ENCODE results near the gene ESRP2.

The ESRP2 gene

DNA sequence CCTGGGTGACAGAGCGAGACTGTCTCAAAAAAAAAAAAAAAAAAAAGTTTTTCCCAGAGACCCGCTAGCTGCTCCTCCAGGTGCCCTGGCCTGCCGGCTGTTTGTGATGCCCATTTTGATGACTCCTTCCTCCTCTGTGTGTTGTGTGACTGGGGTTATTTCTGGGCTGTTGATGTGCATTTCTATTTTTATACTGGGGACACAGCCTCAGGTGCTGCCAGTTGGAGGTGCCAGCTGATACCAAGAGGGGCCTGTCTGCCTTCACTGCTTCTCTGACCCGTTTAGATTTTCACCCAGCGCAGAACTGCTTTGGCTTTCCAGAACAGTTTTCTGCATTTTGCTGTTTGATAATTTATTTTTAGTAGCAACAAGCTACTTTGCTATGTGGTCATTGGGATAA, 15.9 kb upstream of the ESRP2 start:
- Mint-ChIP-seq H3K4me3 (no peak overlapping the region), H3K36me3 (ENCODE audit: low read depth) (peaks cover 9% of the 10 kb centered on the region), H3K4me1 (ENCODE audit: low read depth) (peaks cover 10% of the 10 kb centered on the region), H3K27ac (no peak overlapping the region), H3K27me3 (no peaks in the 10 kb centered on the region), H3K9me3 (no peaks in the 10 kb centered on the region)

DNA sequence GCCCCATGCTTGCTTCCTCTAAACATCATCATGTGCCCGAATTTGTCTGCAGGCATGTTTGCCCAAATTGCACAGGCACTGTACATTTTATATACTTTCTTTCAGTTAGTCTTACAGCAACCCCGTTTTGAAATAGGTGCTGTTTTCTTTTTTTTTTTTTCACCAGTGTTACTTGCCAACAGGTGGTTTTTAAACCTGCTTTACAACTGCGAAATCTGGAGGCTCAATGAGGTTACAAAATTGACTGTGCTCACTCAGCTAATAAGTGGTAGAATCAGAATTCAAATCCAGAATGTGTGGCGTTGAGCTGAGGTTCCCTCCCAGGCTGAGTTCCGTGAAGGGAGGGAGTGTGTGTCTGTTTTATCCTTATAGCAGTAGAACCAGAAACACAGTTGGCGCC, 15.0 kb upstream of the ESRP2 start:
- Mint-ChIP-seq H3K36me3 (ENCODE audit: low read depth) (peaks cover 9% of the 10 kb centered on the region), H3K27me3 (no peaks in the 10 kb centered on the region), H3K27ac (no peak overlapping the region), H3K4me3 (no peak overlapping the region), H3K9me3 (no peaks in the 10 kb centered on the region), H3K4me1 (ENCODE audit: low read depth) (peaks cover 16% of the 10 kb centered on the region)

DNA sequence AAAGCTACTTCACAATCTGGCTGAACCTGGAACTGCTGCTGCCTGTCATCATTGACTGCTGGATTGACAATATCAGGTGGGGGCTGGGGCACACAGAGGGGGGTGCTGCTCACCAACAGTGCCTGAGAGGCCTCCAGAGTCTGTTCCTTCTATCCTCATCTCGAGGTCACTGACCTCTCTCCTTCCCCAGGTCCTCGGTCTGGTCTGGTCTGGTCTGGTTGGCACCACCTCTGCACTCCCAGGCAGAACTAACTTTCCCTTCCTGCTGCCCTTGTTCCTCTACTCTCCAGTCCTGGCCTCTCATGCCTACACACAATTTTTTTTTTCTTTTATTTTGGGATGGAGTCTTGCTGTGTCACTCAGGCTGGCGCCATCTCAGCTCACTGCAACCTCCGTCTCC, 13.4 kb upstream of the ESRP2 start:
- H3K27me3 Mint-ChIP-seq: no peaks in the 10 kb centered on the region
- H3K4me1 Mint-ChIP-seq (ENCODE audit: low read depth): peaks cover 28% of the 10 kb centered on the region
- peaks cover 9% of the 10 kb centered on the region for H3K36me3 Mint-ChIP-seq (ENCODE audit: low read depth)
- no peaks in the 10 kb centered on the region for H3K9me3 Mint-ChIP-seq
- H3K4me3 Mint-ChIP-seq: no peak overlapping the region
- H3K27ac Mint-ChIP-seq: no peak overlapping the region

DNA sequence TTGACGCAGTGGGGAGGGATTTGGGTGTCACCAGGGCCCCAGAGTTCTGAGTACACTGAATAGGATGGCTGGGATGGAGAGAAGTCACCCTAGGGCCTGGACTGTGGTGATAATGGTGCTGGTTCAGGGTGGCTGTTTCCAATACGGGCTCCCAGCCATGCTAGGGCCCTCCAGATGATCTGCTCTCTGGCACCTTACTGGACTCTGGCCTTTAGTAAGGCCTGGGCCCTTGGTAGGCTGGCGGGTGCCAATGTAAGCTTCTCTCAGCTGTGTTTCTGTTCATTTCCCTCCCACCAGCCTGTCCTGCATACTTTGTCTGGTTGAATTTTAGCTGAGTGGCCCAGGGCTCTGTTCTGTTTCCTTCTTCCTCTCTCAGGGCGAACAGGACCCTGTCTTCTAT, 12.0 kb upstream of the ESRP2 start:
- Mint-ChIP-seq H3K27me3 (no peaks in the 10 kb centered on the region), H3K27ac (no peak overlapping the region), H3K4me3 (no peak overlapping the region), H3K36me3 (ENCODE audit: low read depth) (peaks cover 9% of the 10 kb centered on the region), H3K4me1 (ENCODE audit: low read depth) (peaks cover 31% of the 10 kb centered on the region), H3K9me3 (no peaks in the 10 kb centered on the region)

DNA sequence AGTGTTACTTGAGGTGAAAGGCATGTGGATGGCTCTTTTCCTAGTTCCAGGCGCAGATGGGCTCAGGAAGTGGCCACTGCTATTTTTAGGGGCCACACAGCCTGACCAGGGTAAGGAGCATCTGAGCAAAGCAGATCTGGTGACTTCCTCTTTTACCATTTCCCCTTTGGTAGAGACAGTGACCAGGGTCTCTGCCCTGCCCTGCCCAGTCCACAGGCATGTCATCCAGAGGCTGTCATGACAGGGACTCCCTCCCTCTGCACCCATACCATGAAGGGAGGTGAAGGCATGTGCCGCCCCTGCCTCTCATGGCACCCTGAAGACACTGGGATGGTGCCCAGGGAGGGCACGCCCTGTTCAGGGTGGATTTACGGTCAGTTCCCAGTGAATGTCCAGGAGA, 11.5 kb upstream of the ESRP2 start:
- no peak overlapping the region for H3K4me3 Mint-ChIP-seq
- no peaks in the 10 kb centered on the region for H3K27me3 Mint-ChIP-seq
- H3K36me3 Mint-ChIP-seq (ENCODE audit: low read depth): peaks cover 9% of the 10 kb centered on the region
- no peaks in the 10 kb centered on the region for H3K9me3 Mint-ChIP-seq
- H3K27ac Mint-ChIP-seq: no peak overlapping the region
- peaks cover 31% of the 10 kb centered on the region for H3K4me1 Mint-ChIP-seq (ENCODE audit: low read depth)

DNA sequence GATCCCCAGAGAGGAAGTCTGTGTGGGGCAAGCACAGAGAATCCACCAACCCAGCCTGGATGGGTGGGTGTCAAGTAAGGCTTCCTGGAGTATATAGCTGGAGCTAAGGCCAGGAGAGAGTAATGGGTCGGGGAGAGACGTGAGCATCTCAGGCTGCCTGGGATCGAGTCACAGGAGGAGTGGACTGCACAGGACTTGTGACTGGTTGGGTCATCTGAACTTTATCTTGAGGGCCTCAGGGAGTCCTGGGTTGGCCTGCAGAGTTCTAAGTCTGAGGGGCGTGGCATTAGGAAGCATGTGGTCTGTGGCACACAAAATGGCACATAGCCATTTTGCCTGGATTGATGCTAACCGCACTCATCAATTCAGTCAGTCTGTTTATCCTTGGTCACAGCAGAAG, 10.7 kb upstream of the ESRP2 start:
- Mint-ChIP-seq H3K4me3 (peak overlapping the region; percentile 95), H3K27ac (no peak overlapping the region), H3K27me3 (no peaks in the 10 kb centered on the region), H3K4me1 (ENCODE audit: low read depth) (peaks cover 27% of the 10 kb centered on the region), H3K9me3 (no peaks in the 10 kb centered on the region), H3K36me3 (ENCODE audit: low read depth) (peaks cover 5% of the 10 kb centered on the region)

DNA sequence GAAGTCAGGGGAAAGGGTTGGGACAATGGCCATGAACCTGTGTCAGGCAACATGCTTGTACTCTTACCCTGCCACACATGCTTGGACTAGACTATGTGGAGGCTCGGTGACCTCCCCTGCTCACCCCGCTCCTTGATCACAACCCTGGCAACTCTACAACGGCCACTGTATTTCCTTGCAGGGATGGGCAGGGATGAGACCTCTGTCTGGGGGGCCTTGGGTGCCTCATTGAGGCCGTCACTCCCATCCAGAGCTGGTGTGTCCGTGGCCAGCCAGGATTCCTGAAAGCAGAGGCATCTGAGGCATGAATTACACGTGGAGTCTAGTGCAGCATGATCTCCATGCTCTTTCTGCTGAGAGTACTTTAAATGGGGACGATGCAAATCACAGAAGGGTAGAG, 10.2 kb upstream of the ESRP2 start:
- Mint-ChIP-seq H3K4me3 (peak overlapping the region; percentile 95), H3K27me3 (no peaks in the 10 kb centered on the region), H3K36me3 (ENCODE audit: low read depth) (peaks cover 4% of the 10 kb centered on the region), H3K4me1 (ENCODE audit: low read depth) (peaks cover 27% of the 10 kb centered on the region), H3K27ac (peak overlapping the region; percentile 80), H3K9me3 (no peaks in the 10 kb centered on the region)

DNA sequence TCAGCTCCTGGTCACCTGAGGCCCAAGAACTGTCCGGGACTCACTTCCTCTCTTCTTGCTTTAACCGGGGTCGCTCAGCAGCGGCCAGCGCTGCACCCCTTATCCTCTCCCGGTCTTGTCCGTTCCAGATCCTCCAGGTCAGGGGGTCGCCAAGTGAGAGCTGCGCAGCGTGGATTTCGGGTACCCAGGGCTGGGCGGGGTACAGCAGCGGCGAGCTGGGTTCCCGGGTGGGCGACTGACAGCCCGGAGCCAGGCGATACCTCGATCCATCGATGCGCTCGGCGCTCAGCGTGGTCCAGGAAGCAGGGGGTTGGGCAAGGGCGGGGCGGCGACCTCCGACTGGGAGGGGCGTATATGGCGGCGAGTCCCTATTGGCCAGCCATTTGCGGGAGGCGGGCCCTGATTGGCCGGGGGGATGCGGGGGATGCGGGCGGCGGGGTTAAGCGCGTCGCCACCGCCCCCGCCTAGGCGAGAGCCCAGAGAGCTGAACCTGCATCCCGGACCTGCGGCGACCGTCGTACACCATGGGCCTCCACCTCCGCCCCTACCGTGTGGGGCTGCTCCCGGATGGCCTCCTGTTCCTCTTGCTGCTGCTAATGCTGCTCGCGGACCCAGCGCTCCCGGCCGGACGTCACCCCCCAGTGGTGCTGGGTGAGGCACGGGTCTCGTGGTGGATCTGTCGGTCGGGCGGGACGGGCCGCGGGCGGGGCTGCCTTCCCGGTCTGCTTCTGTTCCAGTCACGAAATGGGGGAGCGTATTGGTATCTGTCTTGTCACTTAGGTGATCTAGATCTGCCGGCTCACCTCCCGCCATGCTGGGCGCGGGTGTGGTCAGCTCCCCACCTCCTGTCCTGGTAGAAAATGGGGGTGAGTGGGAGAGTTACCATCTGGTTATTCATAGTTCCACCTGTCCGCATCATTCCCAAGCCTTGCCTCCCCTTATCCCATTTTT, 9.3 kb upstream of the ESRP2 start, which contains the start of gene PLA2G15:
PLA2G15 (plus strand) TSS at position 471 of the 951 bp plus-strand sequence; CDS start at position 525, 54 bp downstream.
- Mint-ChIP-seq H3K27me3 (no peaks in the 10 kb centered on the region), H3K36me3 (ENCODE audit: low read depth) (no peaks in the 10 kb centered on the region), H3K9me3 (no peaks in the 10 kb centered on the region)

DNA sequence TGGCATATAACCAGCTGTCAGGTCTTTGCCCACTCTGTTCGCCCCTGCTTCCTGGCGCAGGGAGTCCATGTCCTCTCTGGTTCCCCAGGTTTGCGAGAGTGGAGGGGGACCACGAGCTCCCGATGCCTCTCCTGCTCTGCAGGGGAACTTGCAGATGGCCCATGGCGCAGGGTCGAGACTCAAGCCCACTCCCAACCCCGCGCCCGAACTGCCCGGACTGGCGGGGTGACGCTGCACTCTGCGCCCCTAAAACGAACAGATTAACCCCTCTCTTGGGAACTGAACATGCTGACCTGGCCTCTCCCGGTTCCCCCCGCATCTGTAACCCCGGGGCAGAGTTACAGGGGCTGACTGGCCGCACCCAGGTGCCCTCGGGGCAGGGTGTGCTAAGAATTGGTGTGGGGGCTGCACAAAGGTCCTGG, 8.6 kb upstream of the ESRP2 start:
- Mint-ChIP-seq H3K4me3 (peak overlapping the region; percentile 95), H3K36me3 (ENCODE audit: low read depth) (no peaks in the 10 kb centered on the region), H3K4me1 (ENCODE audit: low read depth) (peaks cover 32% of the 10 kb centered on the region), H3K27me3 (no peaks in the 10 kb centered on the region), H3K27ac (no peak overlapping the region), H3K9me3 (no peaks in the 10 kb centered on the region)

More for the DNA sequence above, 9.3 kb upstream of the ESRP2 start, which contains the start of gene PLA2G15:
- H3K27ac Mint-ChIP-seq: peak within 1 kb of the TSS; percentile 85
- H3K4me3 Mint-ChIP-seq: peak within 1 kb of the TSS; percentile 95
- peaks cover 27% of the 10 kb centered on the region for H3K4me1 Mint-ChIP-seq (ENCODE audit: low read depth)

DNA sequence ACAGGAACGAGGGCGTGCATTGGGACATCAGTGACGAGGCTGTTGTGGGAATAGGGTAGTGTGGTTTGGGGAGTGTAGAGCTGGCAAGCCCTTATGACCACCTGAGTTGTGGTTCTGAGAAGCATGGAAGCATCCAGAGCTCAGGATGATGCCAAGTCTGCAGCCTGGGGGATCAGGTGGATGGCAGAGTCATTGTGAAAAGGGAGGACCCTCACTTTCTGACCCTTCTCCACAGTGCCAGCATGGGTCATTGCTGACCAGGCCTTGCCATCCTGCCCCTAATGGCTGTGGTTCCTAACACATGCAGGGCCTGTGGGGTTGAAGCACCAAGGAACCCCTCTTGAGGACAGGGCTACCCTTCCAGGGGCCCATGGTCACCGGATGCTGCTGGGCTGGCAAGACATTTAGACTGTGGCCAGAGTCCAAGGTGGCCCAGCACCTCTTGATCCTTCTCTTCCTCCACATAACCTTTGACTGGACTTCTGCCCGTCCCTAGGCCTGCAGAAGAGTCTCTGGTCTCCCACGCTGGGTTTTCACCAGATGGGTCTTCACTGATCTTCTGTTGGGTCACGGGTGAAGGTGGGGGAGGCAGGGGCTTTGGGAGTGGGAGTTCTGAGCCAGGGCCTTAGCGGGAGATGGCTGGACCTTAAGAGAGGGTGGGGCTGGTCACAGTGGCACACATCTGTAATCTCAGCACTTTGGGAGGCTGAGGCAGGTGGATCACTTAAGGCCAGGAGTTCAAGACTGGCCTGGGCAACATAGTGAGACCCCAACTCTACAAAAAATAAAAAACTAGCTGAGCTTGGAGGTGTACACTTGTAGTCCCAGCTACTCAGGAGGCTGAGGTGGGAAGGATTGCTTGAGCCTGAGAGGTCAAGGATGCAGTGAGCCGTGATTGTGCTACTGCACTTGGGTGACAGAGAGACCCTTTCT, 7.3 kb upstream of the ESRP2 start:
- no peak overlapping the region for H3K4me3 Mint-ChIP-seq
- no peaks in the 10 kb centered on the region for H3K27me3 Mint-ChIP-seq
- H3K9me3 Mint-ChIP-seq: no peaks in the 10 kb centered on the region
- no peaks in the 10 kb centered on the region for H3K36me3 Mint-ChIP-seq (ENCODE audit: low read depth)
- peaks cover 42% of the 10 kb centered on the region for H3K4me1 Mint-ChIP-seq (ENCODE audit: low read depth)
- H3K27ac Mint-ChIP-seq: no peak overlapping the region

DNA sequence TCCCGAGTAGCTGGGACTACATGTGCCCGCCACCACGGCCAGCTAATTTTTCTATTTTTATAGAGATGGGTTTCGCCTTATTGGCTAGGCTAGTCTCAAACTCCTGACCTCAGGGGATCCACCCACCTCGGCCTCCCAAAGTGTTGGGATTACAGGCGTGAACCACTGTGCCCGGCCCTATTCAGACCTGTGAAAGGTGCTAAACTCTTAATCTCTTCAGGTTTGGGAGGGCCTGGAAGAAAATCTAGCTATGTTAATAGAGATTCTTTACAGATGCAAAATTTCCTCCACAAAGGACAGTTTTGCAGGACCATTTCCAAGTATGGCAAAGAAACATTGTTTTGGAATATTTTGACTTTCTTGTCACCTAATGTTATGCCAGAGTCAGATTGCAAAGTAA, 6.2 kb upstream of the ESRP2 start:
- Mint-ChIP-seq H3K36me3 (ENCODE audit: low read depth) (no peaks in the 10 kb centered on the region), H3K9me3 (no peaks in the 10 kb centered on the region), H3K4me1 (ENCODE audit: low read depth) (peaks cover 42% of the 10 kb centered on the region), H3K27ac (no peak overlapping the region), H3K4me3 (no peak overlapping the region), H3K27me3 (no peaks in the 10 kb centered on the region)

DNA sequence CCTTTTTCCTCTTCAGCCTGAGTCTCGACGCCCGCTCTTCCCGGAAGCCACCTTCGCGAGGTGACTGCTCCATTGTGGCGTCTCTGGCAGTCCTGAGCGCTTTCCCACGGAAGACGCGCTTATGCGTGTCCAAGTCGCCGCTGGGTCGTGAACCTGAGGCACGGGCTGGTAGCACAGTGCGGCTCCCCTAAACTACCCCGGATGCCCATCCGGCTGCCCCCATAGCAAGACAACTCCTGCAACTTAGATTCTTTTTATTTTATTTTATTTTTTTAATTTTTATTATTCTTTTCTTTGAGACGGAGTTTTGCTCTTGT, 2.1 kb upstream of the ESRP2 start:
- Mint-ChIP-seq H3K27me3 (no peaks in the 10 kb centered on the region), H3K27ac (peak overlapping the region; percentile 94), H3K4me1 (ENCODE audit: low read depth) (peaks cover 36% of the 10 kb centered on the region), H3K9me3 (no peaks in the 10 kb centered on the region), H3K4me3 (peak overlapping the region; percentile 85), H3K36me3 (ENCODE audit: low read depth) (no peaks in the 10 kb centered on the region)

DNA sequence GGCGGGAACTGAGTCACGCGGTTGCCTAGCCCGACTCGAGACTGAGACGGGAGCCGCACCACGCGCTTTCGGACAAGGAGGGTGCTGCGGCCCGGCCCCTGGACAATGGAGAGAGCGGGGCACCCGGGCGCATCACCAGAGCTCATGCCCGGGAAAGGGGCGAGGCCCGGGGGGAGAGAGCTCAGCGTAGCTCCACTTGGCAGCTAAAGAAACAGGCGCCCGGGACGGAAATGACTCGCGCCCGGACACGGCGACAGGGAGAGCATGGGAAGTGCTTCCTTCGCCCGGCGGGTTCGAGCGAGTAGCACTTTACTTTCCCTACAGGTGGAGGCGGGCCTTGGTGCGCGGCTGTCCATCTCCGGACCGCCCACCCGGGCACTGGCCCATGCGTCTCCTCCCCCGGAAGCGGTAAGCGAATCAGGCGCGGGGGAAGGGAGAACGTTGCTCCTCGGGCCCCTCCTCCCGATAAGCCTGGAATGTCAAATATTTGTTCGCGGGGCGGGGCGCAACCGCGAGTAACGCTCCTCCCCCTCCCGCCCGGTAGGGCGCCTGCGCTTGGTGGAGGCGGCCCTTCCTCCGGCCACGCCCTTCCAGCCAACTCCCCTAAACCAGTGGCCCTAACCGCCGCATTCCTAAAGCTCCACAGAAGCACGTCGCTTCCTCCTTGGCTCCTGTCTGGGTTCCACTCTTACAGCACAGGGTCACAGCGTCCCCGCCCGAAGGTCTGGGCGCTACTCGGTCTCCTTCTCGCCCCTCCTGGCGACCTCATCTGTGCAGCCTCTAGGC, 1.5 kb upstream of the ESRP2 start:
- H3K9me3 Mint-ChIP-seq: no peaks in the 10 kb centered on the region
- H3K27me3 Mint-ChIP-seq: no peaks in the 10 kb centered on the region
- peaks cover 40% of the 10 kb centered on the region for H3K4me1 Mint-ChIP-seq (ENCODE audit: low read depth)
- peak overlapping the region; percentile 85 for H3K4me3 Mint-ChIP-seq
- peak overlapping the region; percentile 94 for H3K27ac Mint-ChIP-seq
- H3K36me3 Mint-ChIP-seq (ENCODE audit: low read depth): no peaks in the 10 kb centered on the region

DNA sequence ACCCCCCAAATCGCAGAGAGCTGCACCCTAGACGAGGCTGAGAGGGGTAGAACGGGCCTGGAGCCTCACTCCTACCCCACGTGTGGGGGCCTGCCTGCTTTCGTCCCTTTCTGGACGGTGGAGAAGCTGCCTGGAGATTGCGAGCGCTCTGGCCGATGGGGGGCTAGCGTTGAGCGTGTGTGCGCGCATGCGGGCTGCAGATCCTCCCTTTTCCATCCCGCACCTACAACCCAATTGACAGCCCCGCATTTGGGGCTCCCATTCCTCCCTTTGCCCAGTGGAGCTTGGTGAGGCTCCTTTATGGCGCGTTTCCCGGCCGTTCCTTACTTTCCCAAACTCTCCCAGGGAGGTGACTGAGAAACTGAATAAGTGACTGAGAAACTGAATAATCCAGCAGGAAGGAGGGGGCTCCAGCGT, 907 bp upstream of the ESRP2 start:
- Mint-ChIP-seq H3K27me3 (no peaks in the 10 kb centered on the region), H3K4me1 (ENCODE audit: low read depth) (peaks cover 41% of the 10 kb centered on the region), H3K27ac (peak overlapping the region; percentile 94), H3K36me3 (ENCODE audit: low read depth) (no peaks in the 10 kb centered on the region), H3K9me3 (no peaks in the 10 kb centered on the region), H3K4me3 (peak overlapping the region; percentile 85)
